ENCODE results near the gene RTTN.

The RTTN gene

GRCh38 chr18:70220628-70221027 is 15.1 kb upstream of the RTTN start:
- no peak for TF ChIP-seq CTCF (IDR thresholded peaks at IDR 0.05)
- intact Hi-C loops (cut with DNase I; ENCODE audit: low total_unique reads): no loop called here
- H3K27ac ChIP-seq: no peak overlapping the region

GRCh38 chr18:70219688-70220087 is 14.2 kb upstream of the RTTN start:
- intact Hi-C loops (cut with DNase I; ENCODE audit: low total_unique reads): no loop called here
- Histone ChIP-seq H3K27me3 (no peaks in the 10 kb centered on the region), H3K27ac (no peak overlapping the region), H3K9me3 (no peaks in the 10 kb centered on the region), H3K4me3 (no peak overlapping the region), H3K4me1 (no peaks in the 10 kb centered on the region), H3K36me3 (no peaks in the 10 kb centered on the region)
- no peak for DNase-seq
- TF ChIP-seq CTCF (IDR thresholded peaks at IDR 0.05): no peak

More at GRCh38 chr18:70220628-70221027, 15.1 kb upstream of the RTTN start:
- H3K4me3 ChIP-seq: no peak overlapping the region
- no peaks in the 10 kb centered on the region for H3K9me3 ChIP-seq
- no peaks in the 10 kb centered on the region for H3K36me3 ChIP-seq
- no peaks in the 10 kb centered on the region for H3K27me3 ChIP-seq
- H3K4me1 ChIP-seq: no peaks in the 10 kb centered on the region
- no peak for DNase-seq

- DNase-seq: no peak
- Histone ChIP-seq H3K9me3 (no peaks in the 10 kb centered on the region), H3K27ac (no peak overlapping the region), H3K4me3 (no peak overlapping the region), H3K36me3 (no peaks in the 10 kb centered on the region), H3K27me3 (no peaks in the 10 kb centered on the region), H3K4me1 (no peaks in the 10 kb centered on the region)
- no peak for TF ChIP-seq CTCF (IDR thresholded peaks at IDR 0.05)
- intact Hi-C loops (cut with DNase I; ENCODE audit: low total_unique reads): no loop called here
These were observed 11.3 kb upstream of the RTTN start for GRCh38 chr18:70216788-70217187.

- no peak for DNase-seq
- no peak overlapping the region for H3K27ac ChIP-seq
- H3K4me3 ChIP-seq: no peak overlapping the region
- H3K9me3 ChIP-seq: no peaks in the 10 kb centered on the region
- no peak for TF ChIP-seq CTCF (IDR thresholded peaks at IDR 0.05)
- peaks cover 0 to 4% (median 0%) of the 10 kb centered on the region in 3 donors for H3K36me3 ChIP-seq
- H3K4me1 ChIP-seq: peaks cover 0 to 17% (median 5%) of the 10 kb centered on the region in 4 donors
- intact Hi-C loops (cut with DNase I; ENCODE audit: low total_unique reads): loop anchor here (5.0 kb wide), 1 partner anchor 80 kb away; the partner anchor contains the start of gene SOCS6
- H3K27me3 ChIP-seq: no peaks in the 10 kb centered on the region
These were observed 1.7 kb upstream of the RTTN start for GRCh38 chr18:70207181-70207580.

GRCh38 chr18:70200286-70200685 is 5.2 kb downstream of the RTTN start:
- intact Hi-C loops (cut with DNase I; ENCODE audit: low total_unique reads): no loop called here
- no peaks in the 10 kb centered on the region for H3K9me3 ChIP-seq
- H3K4me1 ChIP-seq: peaks cover 0 to 12% (median 3%) of the 10 kb centered on the region in 4 donors
- no peak for TF ChIP-seq CTCF (IDR thresholded peaks at IDR 0.05)
- no peak for DNase-seq
- no peak overlapping the region for H3K4me3 ChIP-seq
- H3K27me3 ChIP-seq: no peaks in the 10 kb centered on the region
- H3K36me3 ChIP-seq: peaks cover 4 to 54% (median 26%) of the 10 kb centered on the region in 3 donors
- no peak overlapping the region for H3K27ac ChIP-seq

- Histone ChIP-seq H3K27me3 (no peaks in the 10 kb centered on the region), H3K4me3 (no peak overlapping the region), H3K27ac (no peak overlapping the region), H3K4me1 (no peaks in the 10 kb centered on the region), H3K36me3 (peaks cover 10 to 72% (median 33%) of the 10 kb centered on the region in 3 donors), H3K9me3 (no peaks in the 10 kb centered on the region)
- TF ChIP-seq CTCF (IDR thresholded peaks at IDR 0.05): no peak
- intact Hi-C loops (cut with DNase I; ENCODE audit: low total_unique reads): no loop called here
- DNase-seq: no peak
These were observed 7.6 kb downstream of the RTTN start for GRCh38 chr18:70197844-70198243.
